Stimulated activated CD8-positive, alpha-beta memory T cell treated with anti-CD3 and anti-CD28 coated beads, Interleukin-4, amount 100 ng/mL, for 48 hours (primary cell): ENCODE measurements around the gene POLG2.
A peak's percentile ranks its signal among the peaks of the same experiment; 100 is the strongest.
"Not testable (repeated sequence)": the region's sequence is repeated elsewhere in the genome, so short reads cannot be mapped to it uniquely, and the experiment has no call there.

Source experiments
- DNase-seq: peaks from one replicate; pipeline ENCODE4 v3.0.0-alpha.2; 2020

Gene POLG2

GRCh38 chr17:64505340-64506200 lies 8.7 kb upstream of the POLG2 start:
- DNase-seq: peak; percentile 86

DNA sequence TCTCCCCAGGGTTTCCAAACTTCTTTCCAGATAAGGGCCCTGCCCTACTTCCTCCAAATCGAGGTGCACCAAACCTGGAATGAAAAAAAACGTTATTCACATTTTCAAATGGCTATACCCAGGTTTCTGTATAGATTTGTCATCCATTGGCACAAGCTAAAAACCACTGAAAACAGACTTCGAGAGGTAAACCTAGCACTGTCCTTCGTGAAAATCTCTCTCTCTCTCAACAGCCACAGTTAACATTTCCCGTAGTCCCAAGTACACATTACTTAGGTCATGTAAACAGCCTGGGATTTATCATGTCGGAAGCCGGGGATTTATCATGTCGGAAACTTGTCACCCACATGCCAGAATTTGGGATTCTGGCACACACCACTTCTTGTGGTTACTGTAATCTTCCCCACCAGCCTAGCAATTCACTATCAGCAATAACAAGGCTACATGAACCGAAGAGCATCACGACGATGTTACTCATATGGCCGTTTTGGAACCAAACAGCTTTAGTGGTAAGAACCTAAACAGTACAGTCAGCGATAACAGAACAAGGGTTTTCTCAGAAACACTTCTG lies 8.0 kb upstream of the POLG2 start:
- DNase-seq: no peak

GRCh38 chr17:64503821-64504768 lies 7.2 kb upstream of the POLG2 start:
- no peak for DNase-seq

DNA sequence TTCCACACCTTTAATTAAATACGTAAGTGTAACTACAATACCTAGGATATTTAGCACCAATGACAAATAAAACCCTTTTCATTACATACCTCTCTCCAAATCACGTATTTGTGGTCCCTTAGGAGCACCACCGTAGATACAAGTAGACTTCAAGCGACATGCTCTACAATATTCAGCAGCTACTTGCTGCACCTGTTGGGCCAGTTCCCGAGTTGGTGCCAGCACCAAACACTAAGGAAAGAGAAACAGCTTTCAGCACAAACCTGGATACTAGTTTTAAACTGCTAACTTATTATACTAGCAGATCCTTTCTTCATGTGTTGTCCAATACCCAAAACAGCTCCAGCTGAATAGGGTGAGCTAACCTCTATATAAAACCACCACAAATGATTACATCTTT lies 6.5 kb upstream of the POLG2 start:
- no peak for DNase-seq

- DNase-seq: no peak
Observed at GRCh38 chr17:64502809-64503208, 6.0 kb upstream of the POLG2 start.

- DNase-seq: no peak
Observed at GRCh38 chr17:64502021-64502420, 5.2 kb upstream of the POLG2 start.

DNA sequence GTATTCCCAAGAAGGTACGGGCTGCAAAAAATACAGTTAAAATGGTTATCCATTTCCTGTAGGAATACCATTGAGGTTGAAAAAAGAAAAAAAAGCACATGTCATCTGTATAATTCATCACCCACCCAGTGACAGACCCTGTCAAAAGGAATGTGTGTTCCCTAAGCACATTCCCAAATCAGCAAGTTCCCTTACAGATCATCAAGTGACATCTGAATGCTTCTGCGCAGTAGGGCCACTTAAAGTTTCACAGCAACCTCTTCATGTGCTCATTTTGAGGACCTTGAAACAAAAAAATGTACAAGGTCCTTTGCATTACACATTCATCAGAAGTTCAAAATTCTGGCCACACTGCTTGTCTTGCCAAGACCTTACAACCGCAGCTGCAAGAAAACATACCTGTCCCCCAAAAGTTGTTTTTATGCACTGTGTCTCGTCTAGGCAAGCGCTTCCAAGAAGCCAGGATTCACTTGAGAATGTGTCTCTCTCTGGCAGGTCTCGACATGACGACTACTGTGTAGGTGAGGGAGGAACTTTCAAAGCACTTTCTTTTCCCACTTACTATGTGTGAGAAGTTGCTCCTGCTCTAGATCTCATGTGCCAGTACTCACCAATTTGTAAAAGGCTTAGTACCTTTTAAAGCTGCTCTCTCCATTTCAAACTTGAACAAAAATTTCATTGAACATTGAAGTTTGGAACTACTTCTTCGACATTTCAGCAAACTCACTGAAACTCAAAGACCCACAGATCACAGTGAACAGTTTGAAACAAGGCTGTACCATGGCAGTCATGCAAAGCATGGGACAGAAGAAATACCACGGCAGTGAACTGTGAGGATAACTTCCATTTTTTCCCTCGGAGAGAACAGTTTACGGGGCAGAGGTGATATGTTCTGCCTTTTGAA lies 4.3 kb upstream of the POLG2 start:
- no peak for DNase-seq

DNA sequence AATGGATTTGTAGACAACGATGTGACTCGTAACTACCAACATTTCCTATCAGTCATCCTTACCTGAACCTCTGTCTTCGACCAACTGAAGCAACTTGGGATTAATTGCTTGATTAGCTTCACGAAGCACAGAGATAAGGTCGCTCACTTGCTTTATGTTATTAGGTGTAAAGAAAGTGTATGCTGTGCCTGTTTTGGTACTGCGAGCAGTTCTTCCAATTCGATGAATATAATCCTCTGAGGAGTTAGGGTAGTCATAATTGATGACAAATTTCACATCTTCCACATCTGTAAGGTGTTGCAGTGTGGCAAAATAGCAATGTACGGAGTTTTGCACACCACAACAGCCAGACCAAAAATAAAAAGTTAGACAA lies 3.6 kb upstream of the POLG2 start:
- no peak for DNase-seq

DNA sequence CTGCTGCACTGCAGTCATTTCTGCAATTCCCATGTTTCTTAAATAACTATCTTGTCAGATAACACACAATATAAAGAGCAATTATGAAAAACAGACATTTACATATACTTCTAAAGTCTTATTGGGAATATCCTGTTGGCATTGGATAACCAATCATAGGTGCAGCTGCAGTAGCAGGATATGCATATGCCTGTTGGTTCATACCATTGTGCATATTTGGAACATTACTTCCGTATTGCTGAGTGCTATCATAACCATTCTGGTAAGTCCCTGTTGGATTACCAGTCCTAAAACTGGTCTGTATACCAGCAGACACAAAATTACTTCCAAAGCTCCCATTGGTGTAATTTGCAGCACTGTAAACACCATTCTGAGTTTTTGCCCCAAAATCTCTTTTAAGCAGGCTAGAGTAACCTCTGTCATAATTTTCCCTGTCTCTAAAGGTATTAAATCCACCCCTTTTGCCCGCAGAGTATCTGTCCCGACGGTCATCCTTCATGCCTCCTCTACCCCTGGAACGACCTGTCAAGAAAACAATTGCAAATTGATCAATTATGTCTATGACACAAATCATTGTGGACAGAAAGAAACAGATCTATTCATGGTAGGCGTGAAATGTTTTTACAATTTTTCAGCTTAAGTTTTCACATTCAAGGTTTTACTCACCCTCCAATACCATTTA lies 3.1 kb upstream of the POLG2 start:
- no peak for DNase-seq

GRCh38 chr17:64498308-64499203 lies 1.7 kb upstream of the POLG2 start:
- DNase-seq: no peak

- DNase-seq: no peak
Observed at GRCh38 chr17:64497565-64498035, 746 bp upstream of the POLG2 start.

GRCh38 chr17:64496348-64496785 lies 487 bp downstream of the POLG2 start:
- DNase-seq: no peak

DNA sequence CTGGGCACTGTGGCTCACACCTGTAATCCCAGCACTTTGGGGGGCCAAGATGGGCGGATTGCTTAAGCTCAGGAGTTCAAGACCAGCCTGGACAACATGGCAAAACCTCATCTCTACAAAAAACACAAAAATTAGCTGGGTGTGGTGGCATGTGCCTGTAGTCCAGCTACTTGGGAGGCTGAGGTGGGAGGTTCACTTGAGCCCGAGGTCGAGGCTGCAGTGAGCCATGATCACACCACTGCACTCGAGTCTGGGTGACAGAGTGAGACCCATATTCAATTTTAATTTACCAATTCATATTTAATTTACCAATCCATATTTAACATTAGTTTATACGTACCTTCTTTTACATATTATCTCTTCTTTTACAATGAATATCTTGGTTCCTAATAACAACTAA lies 1.6 kb downstream of the POLG2 start:
- not testable (repeated sequence) for DNase-seq

GRCh38 chr17:64494121-64494520 lies 2.7 kb downstream of the POLG2 start:
- DNase-seq: no peak

DNA sequence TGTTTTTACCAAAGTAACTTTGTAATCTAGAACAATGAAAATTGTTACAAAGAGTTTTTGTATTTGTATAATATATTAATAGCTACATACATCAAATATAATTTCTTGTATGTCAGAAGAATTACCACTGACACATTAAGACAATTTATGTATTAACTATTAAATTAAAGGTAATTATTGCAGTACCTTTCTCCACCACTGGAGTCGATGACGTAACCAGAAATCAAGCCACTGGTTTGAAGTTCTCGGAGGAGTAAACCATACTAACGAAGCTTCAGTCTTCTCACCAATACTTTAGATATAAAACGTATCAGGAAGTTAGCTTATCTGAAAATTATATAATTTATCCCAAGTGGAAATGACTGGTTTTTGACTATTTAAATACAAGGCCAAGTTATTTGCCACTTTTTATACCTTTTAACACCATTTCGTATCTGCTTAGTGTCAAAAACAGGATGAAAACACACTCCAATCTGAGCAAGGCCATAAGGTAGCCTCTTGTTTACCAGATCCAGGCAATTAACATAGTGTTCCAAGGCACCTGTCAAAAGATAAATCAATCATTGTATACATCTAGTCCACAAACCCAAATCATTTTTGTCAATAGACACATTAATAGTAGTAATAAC lies 4.3 kb downstream of the POLG2 start:
- no peak for DNase-seq

- DNase-seq: no peak
Observed at GRCh38 chr17:64491994-64492393, 4.9 kb downstream of the POLG2 start.

DNA sequence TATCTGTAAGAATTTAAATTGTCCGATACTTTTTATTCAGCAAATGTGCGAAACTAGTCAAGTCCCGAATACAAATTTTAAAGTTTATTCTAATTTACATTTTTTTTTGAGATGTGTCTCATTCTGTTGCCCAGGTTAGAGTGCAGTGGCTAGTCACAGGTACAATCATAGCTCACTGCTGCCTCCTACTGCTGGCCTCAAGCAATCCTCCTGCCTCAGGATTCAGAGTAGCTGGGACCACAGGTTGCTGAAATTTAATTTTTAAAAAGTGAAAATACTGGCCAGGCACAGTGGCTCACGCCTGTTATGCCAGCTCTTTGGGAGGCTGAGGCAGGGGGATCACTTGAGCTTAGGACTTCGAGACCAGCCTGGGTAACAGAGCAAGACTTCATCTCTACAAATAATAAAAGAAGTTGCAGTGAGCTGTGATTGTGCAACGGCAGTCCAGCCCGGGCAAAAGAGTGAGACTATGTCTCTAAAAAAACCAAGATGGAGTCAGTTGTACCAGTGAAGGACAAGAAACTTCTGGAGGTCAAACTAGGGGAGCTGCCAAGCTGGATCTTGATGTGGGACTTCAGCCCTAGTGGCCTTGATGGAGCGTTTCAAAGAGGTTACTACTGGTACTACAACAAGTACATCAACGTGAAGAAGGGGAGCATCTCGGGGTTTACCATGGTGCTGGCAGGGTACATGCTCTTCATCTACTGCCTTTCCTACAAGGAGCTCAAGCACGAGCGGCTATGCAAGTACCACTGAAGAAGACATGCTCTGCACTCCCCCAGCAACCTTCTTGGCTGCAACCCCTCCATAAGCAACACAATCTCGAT lies 5.6 kb downstream of the POLG2 start:
- peak; percentile 72 for DNase-seq

- DNase-seq: no peak
Observed at GRCh38 chr17:64488301-64488700, 8.6 kb downstream of the POLG2 start.

DNA sequence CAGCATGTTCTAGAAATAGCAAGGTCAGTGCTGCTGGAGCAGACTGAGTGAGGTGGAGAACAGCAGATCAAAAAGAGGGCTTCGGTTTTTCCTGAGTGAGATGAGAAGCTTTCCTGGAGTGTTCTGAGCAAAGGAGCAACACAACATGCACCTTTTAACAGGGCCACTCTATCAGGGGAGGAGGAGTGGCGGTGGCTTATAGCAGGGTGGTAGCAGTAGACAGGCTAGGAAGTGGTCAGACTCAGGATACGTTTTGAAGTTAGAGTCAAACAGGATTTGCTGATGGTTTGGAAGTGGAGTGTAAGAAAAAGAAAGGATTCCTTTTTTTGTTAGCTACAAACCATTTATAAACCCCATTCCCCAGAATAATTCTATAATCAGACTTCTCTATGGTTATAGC lies 12.5 kb downstream of the POLG2 start:
- DNase-seq: no peak
